Measurements from ENCODE around the gene FLT3.
"Not testable (repeated sequence)": the region's sequence is repeated elsewhere in the genome, so short reads cannot be mapped to it uniquely, and the experiment has no call there.

FLT3 gene

GRCh38 chr13:28097503-28097902 is 2.9 kb downstream of the FLT3 start:
- Histone ChIP-seq H3K4me1 (ENCODE audit: insufficient read depth, low read length) (no peaks in the 10 kb centered on the region), H3K9me3 (ENCODE audit: low read length) (no peaks in the 10 kb centered on the region), H3K36me3 (ENCODE audit: insufficient read depth, low read length) (no peaks in the 10 kb centered on the region), H3K27ac (ENCODE audit: low read depth, low read length) (no peak overlapping the region), H3K4me3 (ENCODE audit: low read depth in 1 of 2, low read length in 2 of 2) (no peak overlapping the region), H3K9ac (ENCODE audit: low read length) (no peak overlapping the region), H3K27me3 (ENCODE audit: control insufficient read depth in 1 of 2, insufficient read depth in 2 of 2, low read length in 2 of 2) (peaks cover 15 to 19% of the 10 kb centered on the region in 2 donors)

- Histone ChIP-seq H3K9ac (ENCODE audit: low read length) (no peak overlapping the region), H3K9me3 (ENCODE audit: low read length) (no peaks in the 10 kb centered on the region), H3K27me3 (ENCODE audit: control insufficient read depth in 1 of 2, insufficient read depth in 2 of 2, low read length in 2 of 2) (peaks cover 0 to 3% of the 10 kb centered on the region in 2 donors), H3K4me1 (ENCODE audit: insufficient read depth, low read length) (no peaks in the 10 kb centered on the region), H3K36me3 (ENCODE audit: insufficient read depth, low read length) (no peaks in the 10 kb centered on the region), H3K4me3 (ENCODE audit: low read depth in 1 of 2, low read length in 2 of 2) (no peak overlapping the region), H3K27ac (ENCODE audit: low read depth, low read length) (no peak overlapping the region)
These were observed 6.1 kb downstream of the FLT3 start for GRCh38 chr13:28094306-28094705.

DNA sequence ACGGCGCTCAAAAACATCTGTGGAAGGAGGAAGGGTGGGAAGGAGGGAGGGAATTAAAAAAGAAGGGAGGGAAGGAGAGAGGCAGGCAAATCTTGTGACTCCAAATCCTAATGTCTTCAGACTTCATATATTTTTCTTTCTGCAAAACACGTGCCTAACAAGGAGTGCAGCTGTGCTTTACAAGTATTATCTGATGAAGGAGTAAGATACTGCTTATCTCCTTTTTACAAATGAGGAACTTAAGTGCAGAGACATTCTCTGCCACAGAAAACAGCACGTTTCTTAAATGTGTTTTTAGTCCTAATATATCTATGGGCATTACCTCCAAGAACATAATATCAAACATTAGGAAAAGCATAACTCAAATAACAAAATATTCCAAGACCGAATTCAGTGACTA is 6.5 kb downstream of the FLT3 start:
- Histone ChIP-seq H3K4me1 (ENCODE audit: insufficient read depth, low read length) (no peaks in the 10 kb centered on the region), H3K36me3 (ENCODE audit: insufficient read depth, low read length) (no peaks in the 10 kb centered on the region), H3K9ac (ENCODE audit: low read length) (no peak overlapping the region), H3K27me3 (ENCODE audit: control insufficient read depth in 1 of 2, insufficient read depth in 2 of 2, low read length in 2 of 2) (no peaks in the 10 kb centered on the region), H3K4me3 (ENCODE audit: low read depth in 1 of 2, low read length in 2 of 2) (no peak overlapping the region), H3K9me3 (ENCODE audit: low read length) (no peaks in the 10 kb centered on the region), H3K27ac (ENCODE audit: low read depth, low read length) (no peak overlapping the region)

GRCh38 chr13:28092431-28092830 is 7.9 kb downstream of the FLT3 start:
- Histone ChIP-seq H3K4me1 (ENCODE audit: insufficient read depth, low read length) (no peaks in the 10 kb centered on the region), H3K27me3 (ENCODE audit: control insufficient read depth in 1 of 2, insufficient read depth in 2 of 2, low read length in 2 of 2) (no peaks in the 10 kb centered on the region), H3K36me3 (ENCODE audit: insufficient read depth, low read length) (no peaks in the 10 kb centered on the region), H3K4me3 (ENCODE audit: low read depth in 1 of 2, low read length in 2 of 2) (no peak overlapping the region), H3K9ac (ENCODE audit: low read length) (no peak overlapping the region), H3K9me3 (ENCODE audit: low read length) (no peaks in the 10 kb centered on the region), H3K27ac (ENCODE audit: low read depth, low read length) (no peak overlapping the region)

DNA sequence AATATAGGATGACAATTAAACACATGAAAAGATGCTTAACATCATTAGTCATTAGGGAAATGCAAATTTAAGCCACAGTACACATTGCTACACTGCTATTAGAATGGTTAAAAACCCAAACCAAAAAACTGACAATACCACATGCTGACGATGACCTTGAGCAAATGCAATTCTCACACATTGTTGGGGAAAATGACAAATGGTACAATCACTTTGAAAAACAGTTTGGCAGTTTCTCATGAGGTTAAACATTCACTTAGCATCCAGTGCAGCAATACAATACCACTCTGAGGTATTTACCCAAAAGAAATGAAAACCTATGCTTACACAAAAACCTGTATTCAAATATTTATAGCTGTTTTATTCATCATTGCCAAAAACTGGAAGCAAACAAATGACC is 11.3 kb downstream of the FLT3 start:
- no peaks in the 10 kb centered on the region for H3K4me1 ChIP-seq (ENCODE audit: insufficient read depth, low read length)
- H3K27me3 ChIP-seq (ENCODE audit: control insufficient read depth in 1 of 2, insufficient read depth in 2 of 2, low read length in 2 of 2), result no peaks in the 10 kb centered on the region
- no peaks in the 10 kb centered on the region for H3K36me3 ChIP-seq (ENCODE audit: insufficient read depth, low read length)
- H3K9ac ChIP-seq (ENCODE audit: low read length), result no peak overlapping the region
- no peaks in the 10 kb centered on the region for H3K9me3 ChIP-seq (ENCODE audit: low read length)
- no peak overlapping the region for H3K4me3 ChIP-seq (ENCODE audit: low read depth in 1 of 2, low read length in 2 of 2)
- H3K27ac ChIP-seq (ENCODE audit: low read depth, low read length), result no peak overlapping the region

- H3K27ac ChIP-seq (ENCODE audit: low read depth, low read length); H3K36me3 ChIP-seq (ENCODE audit: insufficient read depth, low read length); H3K9ac ChIP-seq (ENCODE audit: low read length): not testable (repeated sequence)
These were observed 22.6 kb downstream of the FLT3 start for GRCh38 chr13:28077820-28078219.

GRCh38 chr13:28077231-28077630 is 23.1 kb downstream of the FLT3 start:
- no peak overlapping the region for H3K9ac ChIP-seq (ENCODE audit: low read length)
- no peak overlapping the region for H3K4me3 ChIP-seq (ENCODE audit: low read depth in 1 of 2, low read length in 2 of 2)
- H3K9me3 ChIP-seq (ENCODE audit: low read length), result no peaks in the 10 kb centered on the region
- H3K4me1 ChIP-seq (ENCODE audit: insufficient read depth, low read length), result no peaks in the 10 kb centered on the region
- no peaks in the 10 kb centered on the region for H3K27me3 ChIP-seq (ENCODE audit: control insufficient read depth in 1 of 2, insufficient read depth in 2 of 2, low read length in 2 of 2)
- H3K27ac ChIP-seq (ENCODE audit: low read depth, low read length), result no peak overlapping the region
- no peaks in the 10 kb centered on the region for H3K36me3 ChIP-seq (ENCODE audit: insufficient read depth, low read length)

More at GRCh38 chr13:28077820-28078219, 22.6 kb downstream of the FLT3 start:
- H3K4me1 ChIP-seq (ENCODE audit: insufficient read depth, low read length); H3K9me3 ChIP-seq (ENCODE audit: low read length); H3K27me3 ChIP-seq (ENCODE audit: control insufficient read depth in 1 of 2, insufficient read depth in 2 of 2, low read length in 2 of 2); H3K4me3 ChIP-seq (ENCODE audit: low read depth in 1 of 2, low read length in 2 of 2): not testable (repeated sequence)

- no peaks in the 10 kb centered on the region for H3K27me3 ChIP-seq (ENCODE audit: control insufficient read depth in 1 of 2, insufficient read depth in 2 of 2, low read length in 2 of 2)
- no peak overlapping the region for H3K4me3 ChIP-seq (ENCODE audit: low read depth in 1 of 2, low read length in 2 of 2)
- no peaks in the 10 kb centered on the region for H3K4me1 ChIP-seq (ENCODE audit: insufficient read depth, low read length)
- H3K36me3 ChIP-seq (ENCODE audit: insufficient read depth, low read length), result no peaks in the 10 kb centered on the region
- no peak overlapping the region for H3K9ac ChIP-seq (ENCODE audit: low read length)
- H3K9me3 ChIP-seq (ENCODE audit: low read length), result no peaks in the 10 kb centered on the region
- H3K27ac ChIP-seq (ENCODE audit: low read depth, low read length), result no peak overlapping the region
These were observed 29.0 kb downstream of the FLT3 start for GRCh38 chr13:28071424-28071823.

DNA sequence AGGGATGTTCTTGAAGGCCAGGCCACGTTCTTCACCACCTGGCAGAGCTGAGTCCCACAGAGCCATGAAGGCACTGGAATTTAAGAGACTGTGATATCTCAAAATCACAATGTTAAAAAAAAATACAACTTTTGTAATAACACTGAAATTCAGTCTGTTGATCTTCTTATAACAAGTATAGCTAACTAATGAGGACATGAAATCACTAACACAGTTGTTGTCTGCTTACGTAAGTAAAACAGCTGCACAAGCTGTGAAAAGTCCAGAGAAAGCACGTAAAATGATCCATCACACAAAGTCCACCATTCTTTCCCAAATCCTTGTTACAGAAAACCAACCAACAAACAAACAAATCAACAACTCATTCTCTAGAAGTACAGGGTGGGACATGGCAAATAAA is 32.9 kb downstream of the FLT3 start:
- H3K9me3 ChIP-seq (ENCODE audit: low read length), result no peaks in the 10 kb centered on the region
- H3K27me3 ChIP-seq (ENCODE audit: control insufficient read depth in 1 of 2, insufficient read depth in 2 of 2, low read length in 2 of 2), result no peaks in the 10 kb centered on the region
- no peaks in the 10 kb centered on the region for H3K36me3 ChIP-seq (ENCODE audit: insufficient read depth, low read length)
- H3K27ac ChIP-seq (ENCODE audit: low read depth, low read length), result no peak overlapping the region
- no peaks in the 10 kb centered on the region for H3K4me1 ChIP-seq (ENCODE audit: insufficient read depth, low read length)
- H3K9ac ChIP-seq (ENCODE audit: low read length), result no peak overlapping the region
- H3K4me3 ChIP-seq (ENCODE audit: low read depth in 1 of 2, low read length in 2 of 2), result no peak overlapping the region

- Histone ChIP-seq H3K9ac (ENCODE audit: low read length) (no peak overlapping the region), H3K27me3 (ENCODE audit: control insufficient read depth in 1 of 2, insufficient read depth in 2 of 2, low read length in 2 of 2) (no peaks in the 10 kb centered on the region), H3K36me3 (ENCODE audit: insufficient read depth, low read length) (no peaks in the 10 kb centered on the region), H3K4me1 (ENCODE audit: insufficient read depth, low read length) (no peaks in the 10 kb centered on the region), H3K27ac (ENCODE audit: low read depth, low read length) (no peak overlapping the region), H3K4me3 (ENCODE audit: low read depth in 1 of 2, low read length in 2 of 2) (no peak overlapping the region), H3K9me3 (ENCODE audit: low read length) (no peaks in the 10 kb centered on the region)
These were observed 41.3 kb downstream of the FLT3 start for GRCh38 chr13:28058866-28059613.

GRCh38 chr13:28056970-28057712 is 43.2 kb downstream of the FLT3 start:
- no peak overlapping the region for H3K9ac ChIP-seq (ENCODE audit: low read length)
- no peak overlapping the region for H3K4me3 ChIP-seq (ENCODE audit: low read depth in 1 of 2, low read length in 2 of 2)
- no peaks in the 10 kb centered on the region for H3K27me3 ChIP-seq (ENCODE audit: control insufficient read depth in 1 of 2, insufficient read depth in 2 of 2, low read length in 2 of 2)
- H3K36me3 ChIP-seq (ENCODE audit: insufficient read depth, low read length), result no peaks in the 10 kb centered on the region
- H3K27ac ChIP-seq (ENCODE audit: low read depth, low read length), result no peak overlapping the region
- no peaks in the 10 kb centered on the region for H3K9me3 ChIP-seq (ENCODE audit: low read length)
- no peaks in the 10 kb centered on the region for H3K4me1 ChIP-seq (ENCODE audit: insufficient read depth, low read length)

GRCh38 chr13:28056426-28056825 is 44.0 kb downstream of the FLT3 start:
- Histone ChIP-seq H3K36me3 (ENCODE audit: insufficient read depth, low read length) (no peaks in the 10 kb centered on the region), H3K27ac (ENCODE audit: low read depth, low read length) (no peak overlapping the region)

More at GRCh38 chr13:28056426-28056825, 44.0 kb downstream of the FLT3 start:
- no peaks in the 10 kb centered on the region for H3K27me3 ChIP-seq (ENCODE audit: control insufficient read depth in 1 of 2, insufficient read depth in 2 of 2, low read length in 2 of 2)
- H3K9ac ChIP-seq (ENCODE audit: low read length), result no peak overlapping the region
- no peaks in the 10 kb centered on the region for H3K4me1 ChIP-seq (ENCODE audit: insufficient read depth, low read length)
- H3K9me3 ChIP-seq (ENCODE audit: low read length), result no peaks in the 10 kb centered on the region
- no peak overlapping the region for H3K4me3 ChIP-seq (ENCODE audit: low read depth in 1 of 2, low read length in 2 of 2)
